Neural crest cell (in vitro differentiated cells): Measurements from ENCODE around the gene USP38. TPM values are rescaled to one million over a fixed set of nuclear protein-coding genes. Genes with fewer than 3 reads are reported as not detected.

Source experiments
- DNase-seq: peaks from one replicate; pipeline ENCODE4 v3.0.0; 2021; ENCODE audit warnings: low read depth, mixed read lengths, low spot score
- H3K27ac Mint-ChIP-seq: one replicate; pipeline ENCODE4 v1.8.0; 2021; ENCODE audit warnings: mild to moderate bottlenecking, mixed read lengths; ENCODE audit not compliant: unreplicated experiment
- H3K27me3 Mint-ChIP-seq: 2 replicates; pipeline ENCODE4 v1.8.0; 2021; ENCODE audit warnings: low read depth, mild to moderate bottlenecking, mixed read lengths
- H3K36me3 Mint-ChIP-seq: 2 replicates; pipeline ENCODE4 v1.8.0; 2021; ENCODE audit warnings: low read depth, mild to moderate bottlenecking, mixed read lengths
- H3K4me1 Mint-ChIP-seq: 2 replicates; pipeline ENCODE4 v1.8.0; 2021; ENCODE audit warnings: mixed read lengths
- H3K4me3 Mint-ChIP-seq: one replicate; pipeline ENCODE4 v1.8.0; 2021; ENCODE audit warnings: mild to moderate bottlenecking, mixed read lengths
- H3K9me3 Mint-ChIP-seq: 2 replicates; pipeline ENCODE4 v1.8.0; 2021; ENCODE audit warnings: mixed read lengths
- CTCF ChIP-seq: fragments of 200-600 bp; sonication (generic); conservative IDR thresholded peaks from 2 replicates; pipeline ENCODE4 v1.5.0; 2021; ENCODE audit warnings: antibody characterized with exemption, mild to moderate bottlenecking
- total RNA-seq: library from RNA; stranded (reverse); gene quantifications from 2 replicates; pipeline ENCODE4 v1.2.1, GENCODE V29; 2021

USP38 gene
- total RNA-seq, 1 donor from 2014 or later = 14.9 TPM

DNA sequence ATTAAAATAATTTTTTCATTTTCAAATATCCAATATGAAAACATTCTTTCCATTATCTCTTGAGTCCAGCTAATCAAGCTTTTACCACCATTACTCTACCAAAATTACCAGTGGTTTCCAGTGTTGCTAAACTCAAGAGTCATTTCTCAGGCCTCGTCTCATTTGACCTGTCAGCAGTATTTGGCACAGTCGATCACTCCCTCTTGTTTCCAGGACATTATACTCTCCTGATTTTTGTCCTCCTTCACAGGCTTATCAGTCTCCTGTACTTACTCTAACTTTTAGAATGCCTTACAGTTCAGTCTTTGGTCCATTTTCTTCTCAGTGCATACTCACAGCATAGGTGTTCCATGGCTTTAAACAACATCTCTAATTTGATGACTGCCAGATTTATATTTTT is 11.6 kb downstream of the USP38 start:
- Mint-ChIP-seq H3K36me3 (peaks cover 21% of the 10 kb centered on the region), H3K27ac (no peak overlapping the region), H3K9me3 (no peaks in the 10 kb centered on the region), H3K4me1 (no peaks in the 10 kb centered on the region), H3K27me3 (no peaks in the 10 kb centered on the region), H3K4me3 (no peak overlapping the region)
- no peak for TF ChIP-seq CTCF
- DNase-seq = no peak

DNA sequence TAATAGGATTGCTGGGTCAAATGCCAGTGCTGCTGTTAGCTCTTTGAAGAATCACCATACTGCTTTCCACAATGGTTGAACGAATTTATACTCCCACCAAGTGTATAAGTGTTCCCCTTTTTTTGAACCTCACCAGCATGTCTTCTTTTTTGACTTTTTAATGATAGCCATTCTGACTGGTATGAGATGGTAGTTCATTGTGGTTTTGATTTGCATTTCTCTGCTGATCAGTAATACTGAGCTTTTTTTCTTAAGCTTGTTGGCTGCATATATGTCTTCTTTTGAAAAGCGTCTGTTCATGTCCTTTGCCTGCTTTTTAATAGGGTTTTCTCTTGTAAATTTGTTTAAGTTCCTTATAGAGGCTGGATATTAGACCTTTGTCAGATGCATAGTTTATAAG is 14.8 kb downstream of the USP38 start:
- Mint-ChIP-seq H3K9me3 (no peaks in the 10 kb centered on the region), H3K4me3 (no peak overlapping the region), H3K36me3 (peaks cover 21% of the 10 kb centered on the region), H3K27ac (no peak overlapping the region), H3K4me1 (no peaks in the 10 kb centered on the region), H3K27me3 (no peaks in the 10 kb centered on the region)
- DNase-seq = no peak
- TF ChIP-seq CTCF = no peak

- peaks cover 10% of the 10 kb centered on the region for H3K36me3 Mint-ChIP-seq
- no peak overlapping the region for H3K4me3 Mint-ChIP-seq
- peak; percentile 61 for TF ChIP-seq CTCF
- no peaks in the 10 kb centered on the region for H3K9me3 Mint-ChIP-seq
- H3K4me1 Mint-ChIP-seq = no peaks in the 10 kb centered on the region
- no peaks in the 10 kb centered on the region for H3K27me3 Mint-ChIP-seq
- no peak for DNase-seq
- H3K27ac Mint-ChIP-seq = no peak overlapping the region
These were observed 18.1 kb downstream of the USP38 start for GRCh38 chr4:143202824-143203223.

- H3K27ac Mint-ChIP-seq = no peak overlapping the region
- no peaks in the 10 kb centered on the region for H3K27me3 Mint-ChIP-seq
- H3K36me3 Mint-ChIP-seq = peaks cover 5% of the 10 kb centered on the region
- no peaks in the 10 kb centered on the region for H3K4me1 Mint-ChIP-seq
- no peak for DNase-seq
- no peaks in the 10 kb centered on the region for H3K9me3 Mint-ChIP-seq
- H3K4me3 Mint-ChIP-seq = no peak overlapping the region
- no peak for TF ChIP-seq CTCF
These were observed 18.9 kb downstream of the USP38 start for GRCh38 chr4:143203577-143203976.

- no peaks in the 10 kb centered on the region for H3K27me3 Mint-ChIP-seq
- H3K9me3 Mint-ChIP-seq = no peaks in the 10 kb centered on the region
- no peak for DNase-seq
- no peaks in the 10 kb centered on the region for H3K36me3 Mint-ChIP-seq
- TF ChIP-seq CTCF = peak; percentile 58
- H3K27ac Mint-ChIP-seq = no peak overlapping the region
- no peaks in the 10 kb centered on the region for H3K4me1 Mint-ChIP-seq
- H3K4me3 Mint-ChIP-seq = no peak overlapping the region
These were observed 22.8 kb downstream of the USP38 start for GRCh38 chr4:143207555-143207954.

GRCh38 chr4:143212566-143212965 is 27.8 kb downstream of the USP38 start:
- H3K4me3 Mint-ChIP-seq = no peak overlapping the region
- H3K36me3 Mint-ChIP-seq = peaks cover 4% of the 10 kb centered on the region
- H3K27me3 Mint-ChIP-seq = no peaks in the 10 kb centered on the region
- no peaks in the 10 kb centered on the region for H3K9me3 Mint-ChIP-seq
- no peak overlapping the region for H3K27ac Mint-ChIP-seq
- no peak for TF ChIP-seq CTCF
- no peak for DNase-seq
- H3K4me1 Mint-ChIP-seq = no peaks in the 10 kb centered on the region
